Stimulated activated CD8-positive, alpha-beta memory T cell treated with anti-CD3 and anti-CD28 coated beads, Interleukin-15, amount 100 ng/mL, for 24 hours (primary cell): ENCODE results near the gene EXOC4.

ENCODE experiments used
- DNase-seq: peaks from one replicate; pipeline ENCODE4 v3.0.0-alpha.2; 2020; ENCODE audit warnings: low read depth

The EXOC4 gene

GRCh38 chr7:133937786-133938185 lies 684.9 kb downstream of the EXOC4 start:
- no peak for DNase-seq

DNA sequence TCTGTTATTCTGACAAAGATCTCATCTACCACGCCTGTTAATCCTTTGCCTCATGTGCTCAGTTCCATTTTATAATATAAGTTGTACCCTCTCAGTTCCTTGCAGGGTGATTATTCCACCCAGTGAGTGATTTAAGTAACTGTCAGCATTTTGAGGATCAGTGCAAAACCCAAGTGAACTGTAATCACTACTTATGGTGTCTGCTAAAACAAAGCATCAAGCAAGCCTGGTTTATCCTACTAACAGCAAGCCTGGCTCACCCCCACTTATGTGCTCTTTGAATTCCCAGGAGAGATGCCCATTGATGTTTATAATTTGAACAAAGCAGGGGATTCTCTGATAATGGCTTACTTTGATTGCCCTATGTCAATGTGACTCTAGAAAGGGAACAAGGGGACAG lies 687.5 kb downstream of the EXOC4 start:
- no peak for DNase-seq

- no peak for DNase-seq
Observed at GRCh38 chr7:133941496-133941895, 688.6 kb downstream of the EXOC4 start.

DNA sequence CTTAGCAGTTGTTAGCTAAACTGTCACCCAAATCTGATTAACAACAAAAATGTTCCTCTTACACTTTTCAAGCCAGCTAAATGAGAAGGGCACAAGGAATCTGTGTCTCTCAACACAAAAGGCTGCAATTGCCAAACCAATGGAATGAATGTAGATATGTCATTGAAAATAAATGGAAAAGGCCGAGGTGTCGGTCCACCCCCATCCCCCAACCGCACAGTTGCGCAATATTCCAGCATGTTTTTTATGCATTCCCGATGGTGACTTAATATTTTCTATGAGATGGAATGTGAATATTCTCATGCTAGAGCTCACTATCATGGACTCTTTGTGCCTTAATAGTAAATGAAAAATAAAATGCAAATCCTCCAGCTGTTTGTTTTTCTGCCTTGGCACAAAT lies 692.6 kb downstream of the EXOC4 start:
- DNase-seq: no peak

GRCh38 chr7:133947458-133948254 lies 694.8 kb downstream of the EXOC4 start:
- no peak for DNase-seq

- DNase-seq: no peak
Observed at GRCh38 chr7:133948588-133948987, 695.7 kb downstream of the EXOC4 start.

DNA sequence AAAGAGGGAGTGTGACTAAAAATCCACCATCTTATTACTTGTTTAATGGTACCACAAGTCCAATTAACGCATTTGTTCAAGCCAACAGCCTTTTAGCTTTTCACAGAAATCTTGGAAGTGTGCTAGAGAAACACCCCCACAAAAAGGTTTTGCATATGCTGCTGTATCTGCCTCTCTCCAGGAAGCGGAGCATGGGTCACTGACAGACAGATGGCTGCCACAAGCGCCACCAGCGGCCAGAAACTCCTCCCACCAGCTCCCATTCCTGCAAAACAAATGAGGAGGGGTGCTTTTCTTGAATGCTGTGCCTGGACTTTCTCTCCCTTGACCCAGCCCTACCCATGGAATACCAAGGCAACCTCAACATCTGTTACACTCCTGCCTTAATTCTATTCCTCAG lies 698.0 kb downstream of the EXOC4 start:
- DNase-seq: no peak

GRCh38 chr7:133955208-133955607 lies 702.3 kb downstream of the EXOC4 start:
- DNase-seq: no peak

DNA sequence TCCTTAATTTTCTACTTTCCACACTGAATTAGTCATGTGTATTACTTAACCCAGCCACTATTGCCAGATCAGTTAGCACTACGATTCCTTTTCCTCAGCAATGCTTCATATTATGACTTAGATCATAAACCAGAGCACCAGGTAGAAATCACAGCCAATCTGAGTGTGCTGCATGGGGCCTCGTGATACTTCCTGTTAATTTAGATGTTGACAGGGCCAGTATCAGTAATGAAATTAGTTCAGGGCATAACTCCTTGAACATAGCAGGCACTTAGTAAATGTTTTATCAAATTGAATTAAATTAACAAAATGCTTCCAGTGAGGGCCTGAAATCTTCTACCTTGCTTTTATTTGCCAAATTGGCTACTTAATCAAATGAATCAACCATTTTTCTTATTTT lies 705.0 kb downstream of the EXOC4 start:
- DNase-seq: no peak

- no peak for DNase-seq
Observed at GRCh38 chr7:133958822-133959221, 705.9 kb downstream of the EXOC4 start.

GRCh38 chr7:133959505-133959904 lies 706.6 kb downstream of the EXOC4 start:
- DNase-seq: no peak

- no peak for DNase-seq
Observed at GRCh38 chr7:133961724-133962123, 708.8 kb downstream of the EXOC4 start.

GRCh38 chr7:133962646-133963045 lies 709.8 kb downstream of the EXOC4 start:
- no peak for DNase-seq

- no peak for DNase-seq
Observed at GRCh38 chr7:133963629-133964028, 710.8 kb downstream of the EXOC4 start.

DNA sequence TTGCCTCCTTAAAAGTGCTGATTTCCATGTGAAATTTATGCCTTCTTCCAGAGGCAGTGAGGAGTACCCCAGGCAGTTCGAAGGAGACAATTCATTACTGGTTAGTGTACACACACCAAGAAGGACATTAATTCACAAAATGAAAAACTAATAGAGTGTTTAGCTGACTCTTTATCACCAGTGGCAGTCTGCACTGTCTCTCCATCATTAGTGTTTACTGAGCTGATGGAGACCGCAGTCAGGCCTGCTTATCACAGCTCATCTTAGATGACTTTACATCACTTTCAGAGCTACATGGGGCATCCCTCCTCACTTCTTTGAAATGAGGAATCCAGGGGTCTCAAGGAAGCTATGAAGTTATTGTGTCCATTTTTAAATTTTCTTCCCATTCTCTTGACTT lies 718.7 kb downstream of the EXOC4 start:
- no peak for DNase-seq

DNA sequence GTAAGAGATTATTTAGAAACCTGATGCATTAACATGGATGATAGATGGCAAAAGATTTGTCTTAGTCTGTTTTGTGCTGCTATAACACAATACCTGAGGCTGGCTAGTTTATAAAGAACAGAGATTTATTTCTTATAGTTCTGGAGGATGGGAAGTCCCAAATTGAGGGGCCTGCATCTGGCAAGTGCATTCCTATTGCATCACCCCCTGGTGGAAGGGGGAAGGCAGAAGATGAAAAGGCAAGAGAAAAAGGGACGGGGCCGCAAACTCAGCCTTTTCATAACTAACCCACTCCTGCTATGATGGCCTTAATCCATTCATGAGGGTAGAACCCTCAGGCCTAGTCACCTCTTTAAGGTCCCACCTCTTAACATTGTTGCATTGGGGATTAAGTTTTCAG lies 720.8 kb downstream of the EXOC4 start:
- DNase-seq: no peak

- no peak for DNase-seq
Observed at GRCh38 chr7:133975130-133975529, 722.3 kb downstream of the EXOC4 start.

DNA sequence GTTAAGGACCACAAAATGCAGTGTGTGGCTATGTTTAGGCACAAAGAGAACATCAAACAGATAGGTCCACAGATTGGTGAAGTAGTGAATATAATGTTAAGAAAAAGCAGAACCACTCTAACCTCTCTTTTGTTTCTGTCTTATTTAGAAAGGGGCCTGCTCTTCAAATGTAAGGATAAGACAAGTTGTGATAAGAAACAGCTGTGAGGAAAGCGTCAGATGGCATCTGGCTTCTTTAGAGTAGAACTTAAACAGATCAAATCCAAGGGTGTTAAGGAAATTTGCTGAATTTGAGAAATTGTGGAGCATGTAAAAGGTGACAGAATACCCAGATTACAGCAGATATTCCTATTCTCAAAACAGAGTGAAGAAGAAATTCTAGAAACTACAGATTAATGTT lies 723.3 kb downstream of the EXOC4 start:
- DNase-seq: no peak

GRCh38 chr7:133977409-133978274 lies 724.8 kb downstream of the EXOC4 start:
- DNase-seq: no peak

DNA sequence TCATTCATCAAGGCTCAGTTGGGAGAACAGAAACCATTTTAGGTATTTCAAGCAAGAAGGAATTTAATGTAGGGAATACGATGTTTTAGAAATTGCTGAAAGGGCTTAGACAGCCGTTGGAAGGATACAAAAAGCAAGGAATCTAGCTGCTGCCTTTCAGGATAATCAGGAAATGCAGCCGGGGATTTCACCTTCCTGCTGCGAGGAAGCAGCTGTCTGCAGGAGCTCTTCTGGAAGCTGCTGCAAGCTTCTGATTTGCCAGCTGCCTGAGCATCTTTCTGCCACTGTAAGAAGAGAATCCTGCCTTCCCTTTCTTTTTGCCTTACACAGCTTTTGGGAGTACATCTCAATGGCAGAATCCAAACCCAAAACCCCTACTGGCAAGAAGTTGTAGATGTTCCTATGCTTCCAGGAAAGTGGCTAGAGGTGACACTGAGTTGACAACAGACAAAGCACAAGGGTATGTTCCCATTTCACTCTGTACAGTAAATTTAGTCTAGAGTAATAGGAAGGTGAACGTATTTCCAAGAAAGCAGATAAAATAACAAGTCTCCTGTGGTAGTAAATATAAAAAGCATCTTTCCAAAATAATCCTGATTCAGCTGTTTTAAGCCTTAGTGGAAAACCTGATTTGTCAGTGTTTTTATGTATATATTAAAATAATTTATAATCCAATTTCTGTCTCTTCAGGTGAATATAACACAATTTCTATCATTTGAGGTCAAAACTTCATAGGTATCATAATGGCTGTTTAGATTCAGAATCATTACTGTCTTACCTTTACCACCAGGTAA lies 725.8 kb downstream of the EXOC4 start:
- DNase-seq: no peak

DNA sequence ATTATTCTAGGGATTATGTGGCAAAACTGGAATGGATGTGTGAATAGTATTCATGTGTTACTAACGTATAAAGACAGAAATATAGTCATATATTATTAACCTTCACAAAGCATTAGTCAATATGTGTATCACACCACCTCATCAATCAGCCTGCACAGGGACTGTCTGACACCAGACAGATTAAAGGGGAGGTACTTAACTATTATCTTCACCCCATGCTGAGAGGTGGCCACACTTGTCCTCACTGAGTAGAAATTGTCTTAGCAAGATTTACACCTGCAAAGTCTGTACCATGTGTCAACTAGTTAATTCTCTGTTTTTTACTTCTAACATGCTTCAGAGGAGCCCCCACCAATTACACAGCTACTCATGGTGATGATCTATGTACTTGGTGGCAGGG lies 727.9 kb downstream of the EXOC4 start:
- DNase-seq: no peak

GRCh38 chr7:133983685-133984419 lies 731.0 kb downstream of the EXOC4 start:
- no peak for DNase-seq
